H1 (cell line): ENCODE results near the gene GIMAP5. TPM values are rescaled to one million over a fixed set of nuclear protein-coding genes. Genes with fewer than 3 reads are reported as not detected.

Experiments
- CTCF ChIA-PET: fragments of 300-600 bp; sonication (Branson Sonifier 250); formaldehyde crosslinking; loops from one replicate; lab custom pipeline; 2021; ENCODE audit not compliant: partially characterized antibody; lab: Charles Lee
- POLR2A ChIA-PET: fragments of 300-600 bp; sonication (Branson Sonifier 250); formaldehyde crosslinking; loops from one replicate; lab custom pipeline; 2021; ENCODE audit warnings: inconsistent platforms; ENCODE audit not compliant: partially characterized antibody; lab: Charles Lee
- DNase-seq, 2 experiments: peaks; one replicate each; pipeline versions ENCODE4 v3.0.0 to v3.0.0-alpha.2; 2010 to 2022; ENCODE audit warnings: low spot score in 2 of 2, low read depth in 1 of 2, mixed read lengths in 1 of 2
- FAIRE-seq: peaks from 2 replicates; lab custom pipeline; 2011; peaks lifted over from hg19 to GRCh38; lab: Jason Lieb, UNC
- H2AFZ ChIP-seq: 2 replicates; pipeline ENCODE4 v1.8.1; 2012; ENCODE audit warnings: low read length, inconsistent platforms
- H2AK5ac ChIP-seq: 2 replicates; pipeline ENCODE4 v1.6.1; 2013; ENCODE audit warnings: low read depth, low read length
- H2BK120ac ChIP-seq: replicated peaks from 2 replicates; pipeline ENCODE3; 2013; ENCODE audit warnings: low read depth, low read length, inconsistent platforms
- H2BK12ac ChIP-seq: 2 replicates; pipeline ENCODE4 v1.6.1; 2013; ENCODE audit warnings: low read depth, low read length
- H2BK15ac ChIP-seq: 2 replicates; pipeline ENCODE4 v1.6.1; 2013; ENCODE audit warnings: low read length
- H2BK20ac ChIP-seq: 2 replicates; pipeline ENCODE4 v1.6.1; 2013; ENCODE audit warnings: low read length
- H2BK5ac ChIP-seq: 2 replicates; pipeline ENCODE4 v1.6.1; 2013; ENCODE audit warnings: low read depth, low read length
- H3K14ac ChIP-seq: 2 replicates; pipeline ENCODE4 v1.6.1; 2013; ENCODE audit warnings: inconsistent platforms; ENCODE audit not compliant: insufficient read length
- H3K18ac ChIP-seq: 2 replicates; pipeline ENCODE4 v1.6.1; 2013; ENCODE audit warnings: low read length; ENCODE audit errors: extremely low read depth
- H3K23ac ChIP-seq: 2 replicates; pipeline ENCODE4 v1.6.1; 2013; ENCODE audit warnings: inconsistent platforms; ENCODE audit not compliant: insufficient read length
- H3K23me2 ChIP-seq: 2 replicates; pipeline ENCODE4 v1.6.1; 2013; ENCODE audit warnings: low read depth, low read length
- H3K27ac ChIP-seq: 2 replicates; pipeline ENCODE4 v1.6.1; 2011; ENCODE audit warnings: low read depth, low read length, inconsistent platforms
- H3K27me3 ChIP-seq, 4 experiments: replicated peaks in 1 of 4; 1 replicate in 1 of 4; 2 replicates in 3 of 4; pipeline versions ENCODE4 v1.6.1 to v1.8.1; 2011 to 2013; ENCODE audit warnings: low read length in 3 of 4, mild to moderate bottlenecking in 3 of 4, inconsistent platforms in 2 of 4, mixed read lengths in 2 of 4, moderate library complexity in 1 of 4; ENCODE audit not compliant: control insufficient read depth in 3 of 4, insufficient read depth in 3 of 4; ENCODE audit errors: extremely low read depth in 1 of 4
- H3K36me3 ChIP-seq, 4 experiments: 2 replicates each; pipeline versions ENCODE4 v1.6.1 to v1.8.1; 2011 to 2013; ENCODE audit warnings: mild to moderate bottlenecking in 4 of 4, low read length in 3 of 4, moderate library complexity in 2 of 4, control low read depth in 1 of 4, inconsistent platforms in 1 of 4; ENCODE audit not compliant: insufficient read depth in 4 of 4, control insufficient read depth in 2 of 4
- H3K4ac ChIP-seq: replicated peaks from 2 replicates; pipeline ENCODE3; 2013; ENCODE audit warnings: low read length, low read depth, mixed read lengths, inconsistent platforms; ENCODE audit not compliant: insufficient read length
- H3K4me1 ChIP-seq, 4 experiments: replicated peaks in 1 of 4; 1 replicate in 1 of 4; 2 replicates in 3 of 4; pipeline versions ENCODE4 v1.6.1 to v1.8.1; 2011 to 2013; ENCODE audit warnings: low read length in 3 of 4, inconsistent platforms in 2 of 4, mixed read lengths in 1 of 4; ENCODE audit not compliant: insufficient read depth in 4 of 4, control insufficient read depth in 3 of 4
- H3K4me2 ChIP-seq, 2 experiments: 2 replicates each; pipeline versions ENCODE4 v1.6.1 to v1.8.1; 2011 to 2013; ENCODE audit warnings: low read depth in 2 of 2, low read length in 2 of 2, control low read depth in 1 of 2, inconsistent platforms in 1 of 2, mild to moderate bottlenecking in 1 of 2; ENCODE audit not compliant: insufficient read depth in 1 of 2
- H3K4me3 ChIP-seq, 4 experiments: fragments of 200-600, 300-600 bp in 1 of 4; sonication (generic), shearing (Covaris generic), sonication (Bioruptor Twin) in 1 of 4; 2 replicates each; pipeline versions ENCODE4 v1.5.1 to v1.8.1; 2011 to 2016; ENCODE audit warnings: low read length in 4 of 4, low read depth in 3 of 4, control low read depth in 2 of 4, inconsistent platforms in 2 of 4, mild to moderate bottlenecking in 2 of 4, mixed read lengths in 1 of 4, moderate library complexity in 1 of 4; ENCODE audit not compliant: insufficient read depth in 2 of 4; ENCODE audit errors: extremely low read depth in 1 of 4
- H3K56ac ChIP-seq: replicated peaks from 2 replicates; pipeline ENCODE3; 2013; ENCODE audit warnings: low read depth, mild to moderate bottlenecking, mixed read lengths, low read length, inconsistent platforms; ENCODE audit not compliant: insufficient read length
- H3K79me1 ChIP-seq: 2 replicates; pipeline ENCODE4 v1.6.1; 2013; ENCODE audit warnings: low read depth, low read length, control low read depth
- H3K79me2 ChIP-seq, 2 experiments: 2 replicates each; pipeline versions ENCODE4 v1.6.1 to v1.8.1; 2012 to 2013; ENCODE audit warnings: low read length in 2 of 2, mild to moderate bottlenecking in 2 of 2, inconsistent platforms in 1 of 2; ENCODE audit not compliant: insufficient read depth in 2 of 2, control insufficient read depth in 1 of 2
- H3K9ac ChIP-seq, 4 experiments: replicated peaks in 1 of 4; 1 replicate in 1 of 4; 2 replicates in 3 of 4; pipeline versions ENCODE4 v1.6.1 to v1.8.1; 2011 to 2013; ENCODE audit warnings: low read depth in 3 of 4, low read length in 3 of 4, control low read depth in 2 of 4, mild to moderate bottlenecking in 2 of 4, moderate library complexity in 2 of 4, inconsistent platforms in 1 of 4; ENCODE audit errors: extremely low read depth in 1 of 4
- H3K9me3 ChIP-seq, 2 experiments: 2 replicates each; pipeline versions ENCODE4 v1.6.1 to v1.8.1; 2012 to 2013; ENCODE audit warnings: mild to moderate bottlenecking in 2 of 2, moderate library complexity in 2 of 2, control low read depth in 1 of 2, inconsistent platforms in 1 of 2, low read depth in 1 of 2, low read length in 1 of 2, mixed read lengths in 1 of 2; ENCODE audit not compliant: insufficient read depth in 2 of 2
- H4K20me1 ChIP-seq, 2 experiments: replicated peaks in 1 of 2; 2 replicates each; pipeline versions ENCODE3 to v1.8.1; 2011 to 2013; ENCODE audit warnings: inconsistent platforms in 2 of 2, low read length in 2 of 2, mild to moderate bottlenecking in 1 of 2; ENCODE audit not compliant: insufficient read depth in 2 of 2, control insufficient read depth in 1 of 2
- H4K5ac ChIP-seq: 2 replicates; pipeline ENCODE4 v1.6.1; 2013; ENCODE audit warnings: low read length, low read depth, mixed read lengths, inconsistent platforms; ENCODE audit not compliant: insufficient read length
- H4K8ac ChIP-seq: 2 replicates; pipeline ENCODE4 v1.8.0; 2013; ENCODE audit warnings: mild to moderate bottlenecking, moderate library complexity, low read length, inconsistent platforms; ENCODE audit not compliant: insufficient read depth; ENCODE audit errors: extremely low read depth
- H4K91ac ChIP-seq: replicated peaks from 2 replicates; pipeline ENCODE3; 2013; ENCODE audit warnings: low read length, mixed read lengths, inconsistent platforms; ENCODE audit not compliant: insufficient read length
- BACH1 ChIP-seq: IDR thresholded peaks from 2 replicates; pipeline ENCODE4 v1.6.1; 2012; ENCODE audit warnings: low read length, improper control_type of control experiment
- BCL11A ChIP-seq, 2 experiments: IDR thresholded peaks; one replicate each; pipeline ENCODE4 v1.6.1; 2011; ENCODE audit warnings: low read depth in 2 of 2, low read length in 2 of 2, mild to moderate bottlenecking in 2 of 2
- EZH2 ChIP-seq: fragments of 200-600 bp; sonication (generic); IDR thresholded peaks from 2 replicates; pipeline ENCODE4 v1.7.1; 2012; ENCODE audit warnings: low read depth, mild to moderate bottlenecking, moderate library complexity, low read length, inconsistent platforms; ENCODE audit not compliant: severe bottlenecking
- GTF2F1 ChIP-seq: IDR thresholded peaks from 2 replicates; pipeline ENCODE4 v1.6.1; 2012; ENCODE audit warnings: low read depth, low read length, improper control_type of control experiment, borderline replicate concordance
- JUN ChIP-seq: IDR thresholded peaks from 2 replicates; pipeline ENCODE4 v1.6.1; 2011; ENCODE audit warnings: low read depth, mild to moderate bottlenecking, improper control_type of control experiment, low read length
- JUND ChIP-seq: IDR thresholded peaks from 2 replicates; pipeline ENCODE4 v1.6.1; 2011; ENCODE audit warnings: mild to moderate bottlenecking, improper control_type of control experiment, low read length
- RFX5 ChIP-seq: IDR thresholded peaks from 2 replicates; pipeline ENCODE4 v1.6.1; 2011; ENCODE audit warnings: low read depth, low read length, improper control_type of control experiment, borderline replicate concordance
- SIX5 ChIP-seq: IDR thresholded peaks from 2 replicates; pipeline ENCODE4 v1.6.1; 2011; ENCODE audit warnings: mild to moderate bottlenecking, low read depth, low read length
- YY1 ChIP-seq: IDR thresholded peaks from 2 replicates; pipeline ENCODE4 v1.6.1; 2011; ENCODE audit warnings: low read depth, mild to moderate bottlenecking, low read length
- WGBS, 2 experiments: shearing (Covaris generic) in 1 of 2; methylation state at CpG; one replicate each; pipeline versions ENCODE4 v1.1.6 to v1.1.7; 2013 to 2015; ENCODE audit warnings: low lambda C conversion rate in 2 of 2, mixed read lengths in 2 of 2, inconsistent platforms in 1 of 2, low coverage in 1 of 2, missing lambda C conversion rate in 1 of 2; ENCODE audit not compliant: insufficient replicate concordance in 2 of 2, insufficient coverage in 1 of 2, insufficient read length in 1 of 2; ENCODE audit errors: extremely low coverage in 1 of 2, missing lambda C conversion rate in 1 of 2; 5-methylcytosine and 5-hydroxymethylcytosine counted together
- polyA plus RNA-seq, 7 experiments: library from polyadenylated mRNA; depleted of rRNA in 3 of 7; stranded (reverse) in 5 of 7; unstranded in 2 of 7; fragments of >200 nt in 5 of 7; fragments of 200-250 nt in 2 of 7; gene quantifications; 1 replicate in 5 of 7; 2 replicates in 1 of 7; 4 replicates in 1 of 7; pipeline versions ENCODE4 v1.2.1 to v1.2.3, GENCODE V29; 2011 to 2013; ENCODE audit warnings: missing spikeins in 2 of 7, mixed read lengths in 2 of 7
- total RNA-seq: library from RNA; stranded (reverse); fragmentation: NEBNext Ultra II Directional; extraction: Animal tissue kit (Norgen Biotek cat#: 25700); gene quantifications from 2 replicates; pipeline ENCODE4 v1.2.1, GENCODE V29; 2021
- TF ChIP-seq, protein P1 (sequence below): IDR thresholded peaks from 2 replicates; pipeline ENCODE4 v1.6.1; 2012; ENCODE audit warnings: inconsistent platforms

Gene GIMAP5
- total and polyA plus RNA-seq, 2 of the 8 experiments (the other 6 are each of a cell fraction or from before 2014, with no cell fraction given): not detected

DNA sequence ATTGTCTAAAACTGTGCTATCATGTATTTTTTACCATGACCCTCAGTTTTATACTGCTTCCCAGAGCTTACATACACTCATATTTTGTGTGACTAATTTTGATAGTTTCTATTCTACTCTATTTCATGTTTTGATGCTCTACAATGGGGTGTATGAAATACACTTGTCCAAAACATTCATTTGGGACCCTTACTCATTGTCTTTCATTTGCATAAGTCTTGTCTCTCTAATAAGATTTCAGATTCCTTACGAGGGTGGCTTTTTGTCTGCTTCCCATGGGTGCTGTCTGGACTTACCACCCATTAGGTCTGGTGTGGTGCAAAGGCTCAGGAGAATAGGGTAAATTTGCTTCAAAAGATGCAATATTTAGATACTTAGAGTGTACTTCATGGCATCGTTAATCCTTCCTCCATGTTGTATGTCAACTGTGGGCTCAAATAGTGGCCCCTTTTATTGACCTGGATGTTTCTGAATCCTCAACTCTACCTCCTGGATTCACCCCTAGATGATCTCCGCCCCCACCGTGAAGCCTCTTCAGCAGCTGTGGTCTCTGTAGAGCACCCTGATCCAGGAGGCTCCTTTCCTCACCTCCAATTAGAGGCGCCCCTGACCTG is 3.6 kb upstream of the GIMAP5 start:
- H4K20me1 ChIP-seq: peaks cover 10 to 34% of the 10 kb centered on the region in 2 experiments
- H3K79me1 ChIP-seq: no peaks in the 10 kb centered on the region
- H3K36me3 ChIP-seq: peaks cover 0 to 5% (median 0%) of the 10 kb centered on the region in 4 experiments; a peak in 1 of 8 replicates
- no peak for FAIRE-seq
- H3K18ac ChIP-seq: no peak overlapping the region
- peaks cover 3 to 13% of the 10 kb centered on the region in 2 experiments; a peak in 2 of 4 replicates for H3K9me3 ChIP-seq
- H3K27me3 ChIP-seq: peaks cover 68 to 92% (median 80%) of the 10 kb centered on the region in 4 experiments
- no peak overlapping the region for H2BK5ac ChIP-seq
- TF ChIP-seq BCL11A (IDR thresholded peaks at IDR 0.05; ENCODE audit: low read depth in 2 of 2, low read length in 2 of 2): no peak
- TF ChIP-seq SIX5: no peak
- no peak for TF ChIP-seq YY1
- TF ChIP-seq EZH2: no peak
- TF ChIP-seq JUND: no peak
- TF ChIP-seq BACH1: no peak
- TF ChIP-seq RFX5: no peak
- TF ChIP-seq, protein P1, sequence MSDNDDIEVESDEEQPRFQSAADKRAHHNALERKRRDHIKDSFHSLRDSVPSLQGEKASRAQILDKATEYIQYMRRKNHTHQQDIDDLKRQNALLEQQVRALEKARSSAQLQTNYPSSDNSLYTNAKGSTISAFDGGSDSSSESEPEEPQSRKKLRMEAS: no peak
- no peak for TF ChIP-seq GTF2F1
- TF ChIP-seq JUN: no peak
- H3K14ac ChIP-seq: no peak overlapping the region
- H4K91ac ChIP-seq: no peak overlapping the region
- no peak overlapping the region for H4K5ac ChIP-seq
- 83% methylated on average over 5 of the region's 5 CpGs; no CpG with 5 or more reads in 1 of the 2 experiments for WGBS, 2 experiments
- no peak overlapping the region for H2AFZ ChIP-seq
- H3K56ac ChIP-seq: no peak overlapping the region
- no peak overlapping the region for H3K4me2 ChIP-seq
- no peaks in the 10 kb centered on the region for H3K23me2 ChIP-seq
- H2BK12ac ChIP-seq: no peak overlapping the region
- H2AK5ac ChIP-seq: no peak overlapping the region
- ChIA-PET POLR2A (no interaction called here), CTCF (interaction anchor here (1.0 kb wide), 1 partner anchor 46 kb away, joined by 3 read pairs; no protein-coding TSS in a partner anchor)
- H2BK15ac ChIP-seq: no peak overlapping the region
- no peak overlapping the region for H3K9ac ChIP-seq
- H3K4me1 ChIP-seq: peaks cover 0 to 2% (median 0%) of the 10 kb centered on the region in 4 experiments; a peak in 1 of 7 replicates
- H3K4me3 ChIP-seq: no peak overlapping the region
- no peaks in the 10 kb centered on the region for H3K79me2 ChIP-seq
- no peak overlapping the region for H3K23ac ChIP-seq
- H3K4ac ChIP-seq: no peak overlapping the region
- H4K8ac ChIP-seq: no peak overlapping the region
- H2BK120ac ChIP-seq: no peak overlapping the region
- no peak for DNase-seq
- no peak overlapping the region for H3K27ac ChIP-seq
- H2BK20ac ChIP-seq: no peak overlapping the region
